GM23338 (cell line): ENCODE measurements around the gene GSX2. TPM values are rescaled to one million over a fixed set of nuclear protein-coding genes. Genes with fewer than 3 reads are reported as not detected.

Source experiments
- ATAC-seq: fragments of 200-7000 bp; cut with Tn5 transposase; 3 replicates; pipeline ENCODE4 v1.9.1; 2020
- DNase-seq: peaks from one replicate; pipeline ENCODE4 v3.0.0-alpha.2; 2015; ENCODE audit warnings: low spot score
- H2AFZ ChIP-seq: fragments of 200-600 bp; sonication (generic); 2 replicates; pipeline ENCODE4 v1.8.0; 2016; ENCODE audit warnings: antibody characterized with exemption, mild to moderate bottlenecking, moderate library complexity
- H3F3A ChIP-seq: fragments of 200-600 bp; sonication (generic); replicated peaks from 2 replicates; pipeline ENCODE4 v1.8.0; 2017; ENCODE audit warnings: antibody characterized with exemption, mixed run types, low read depth
- H3K27ac ChIP-seq: fragments of 200-600 bp; sonication (generic); 2 replicates; pipeline ENCODE4 v1.6.1; 2016; ENCODE audit warnings: low read depth
- H3K27me3 ChIP-seq: fragments of 200-600 bp; sonication (generic); 2 replicates; pipeline ENCODE4 v1.8.0; 2016; ENCODE audit warnings: mild to moderate bottlenecking, mixed run types, moderate library complexity; ENCODE audit not compliant: insufficient read depth
- H3K36me3 ChIP-seq: fragments of 200-600 bp; sonication (generic); 2 replicates; pipeline ENCODE4 v1.8.0; 2016; ENCODE audit warnings: mild to moderate bottlenecking; ENCODE audit not compliant: insufficient read depth
- H3K4me1 ChIP-seq: fragments of 200-600 bp; sonication (generic); 2 replicates; pipeline ENCODE4 v1.8.0; 2016; ENCODE audit warnings: mild to moderate bottlenecking, moderate library complexity; ENCODE audit not compliant: insufficient read depth
- H3K4me2 ChIP-seq: fragments of 200-600 bp; sonication (generic); 2 replicates; pipeline ENCODE4 v1.7.1; 2017; ENCODE audit warnings: mixed run types
- H3K4me3 ChIP-seq: fragments of 200-600 bp; sonication (generic); 2 replicates; pipeline ENCODE4 v1.6.1; 2016; ENCODE audit warnings: mixed run types
- H3K79me2 ChIP-seq: fragments of 200-600 bp; sonication (generic); replicated peaks from 2 replicates; pipeline ENCODE4 v1.8.0; 2017; ENCODE audit warnings: mild to moderate bottlenecking; ENCODE audit not compliant: insufficient read depth
- H3K9me2 ChIP-seq: fragments of 200-600 bp; sonication (generic); 2 replicates; pipeline ENCODE4 v1.8.0; 2017; ENCODE audit not compliant: insufficient read depth
- H4K20me1 ChIP-seq: fragments of 200-600 bp; sonication (generic); replicated peaks from 2 replicates; pipeline ENCODE4 v1.8.0; 2017; ENCODE audit warnings: mild to moderate bottlenecking; ENCODE audit not compliant: insufficient read depth
- H3K27ac Mint-ChIP-seq: 2 replicates; pipeline ENCODE4 v1.8.0; 2020; ENCODE audit warnings: inconsistent platforms, mild to moderate bottlenecking, moderate library complexity, mixed read lengths
- H3K27me3 Mint-ChIP-seq: 3 replicates; pipeline ENCODE4 v1.8.0; 2022; ENCODE audit warnings: low read depth, mild to moderate bottlenecking, moderate library complexity, mixed read lengths, inconsistent platforms; ENCODE audit not compliant: insufficient read depth, poor library complexity
- H3K36me3 Mint-ChIP-seq: 3 replicates; pipeline ENCODE4 v1.8.0; 2021; ENCODE audit warnings: low read depth, mild to moderate bottlenecking, inconsistent platforms, moderate library complexity, mixed read lengths
- H3K4me1 Mint-ChIP-seq: 3 replicates; pipeline ENCODE4 v1.8.0; 2020; ENCODE audit warnings: mild to moderate bottlenecking, inconsistent platforms, mixed read lengths
- H3K4me3 Mint-ChIP-seq: 3 replicates; pipeline ENCODE4 v1.8.0; 2021; ENCODE audit warnings: moderate library complexity, mild to moderate bottlenecking, inconsistent platforms, mixed read lengths
- H3K9me3 Mint-ChIP-seq: 3 replicates; pipeline ENCODE4 v1.8.0; 2020; ENCODE audit warnings: moderate library complexity, mild to moderate bottlenecking, inconsistent platforms, mixed read lengths
- CREB1 ChIP-seq: fragments of 250-450 bp; sonication (Bioruptor Pico); IDR thresholded peaks from 2 replicates; pipeline ENCODE4 v1.5.0; 2020; ENCODE audit warnings: low read depth, mild to moderate bottlenecking, moderate library complexity
- EZH2 ChIP-seq: fragments of 200-600 bp; sonication (generic); IDR thresholded peaks from one replicate; pipeline ENCODE4 v1.8.0; 2017; ENCODE audit warnings: antibody characterized with exemption, mild to moderate bottlenecking, low read depth; ENCODE audit not compliant: unreplicated experiment
- EZH2phosphoT487 ChIP-seq: fragments of 200-600 bp; sonication (generic); IDR thresholded peaks from one replicate; pipeline ENCODE4 v1.8.1; 2018; ENCODE audit warnings: antibody characterized with exemption; ENCODE audit not compliant: unreplicated experiment
- JUNB ChIP-seq: IDR thresholded peaks from one replicate; pipeline ENCODE4 v1.6.1; 2016; ENCODE audit warnings: antibody characterized with exemption; ENCODE audit not compliant: unreplicated experiment
- NANOG ChIP-seq: IDR thresholded peaks from 2 replicates; pipeline ENCODE4 v1.6.1; 2016; ENCODE audit warnings: antibody characterized with exemption, borderline replicate concordance
- POLR2AphosphoS5 ChIP-seq: IDR thresholded peaks from 2 replicates; pipeline ENCODE4 v1.6.1; 2016; ENCODE audit warnings: antibody characterized with exemption, low read depth
- STAT1 ChIP-seq: IDR thresholded peaks from one replicate; pipeline ENCODE4 v1.6.1; 2016; ENCODE audit warnings: antibody characterized with exemption; ENCODE audit not compliant: unreplicated experiment
- ZNF114 ChIP-seq: fragments of 250-450 bp; sonication (Bioruptor Pico); IDR thresholded peaks from 2 replicates; pipeline ENCODE4 v1.5.0; 2020; ENCODE audit warnings: mild to moderate bottlenecking, moderate library complexity
- ZNF331 ChIP-seq: fragments of 250-450 bp; sonication (Bioruptor Pico); IDR thresholded peaks from 2 replicates; pipeline ENCODE4 v1.5.0; 2020; ENCODE audit warnings: low read depth, mild to moderate bottlenecking, moderate library complexity
- polyA plus RNA-seq: library from polyadenylated mRNA; unstranded; fragments of >200 nt; fragmentation: Nextera tagmentation; extraction: Ambion mirVana; gene quantifications from 2 replicates; pipeline ENCODE4 v1.2.1, GENCODE V29; 2016
- total RNA-seq: library from RNA; depleted of rRNA; stranded (reverse); fragments of >200 nt; shearing (Covaris generic); gene quantifications from 2 replicates; pipeline ENCODE4 v1.2.3, GENCODE V29; 2014
- TF ChIP-seq, protein P1 (sequence below): IDR thresholded peaks from one replicate; pipeline ENCODE4 v1.6.1; 2018; ENCODE audit warnings: antibody characterized with exemption; ENCODE audit not compliant: unreplicated experiment
- TF ChIP-seq, protein P2 (sequence below): IDR thresholded peaks from 2 replicates; pipeline ENCODE4 v1.6.1; 2016; ENCODE audit warnings: antibody characterized with exemption
- TF ChIP-seq, protein P3 (sequence below), 2 experiments: fragments of 200-600 bp in 1 of 2; sonication (generic) in 1 of 2; conservative IDR thresholded peaks; 2 replicates each; pipeline versions ENCODE4 v1.5.1 to v1.6.1; 2016 to 2017; ENCODE audit warnings: antibody characterized with exemption in 2 of 2, low read depth in 2 of 2, mild to moderate bottlenecking in 2 of 2, moderate library complexity in 1 of 2

GSX2 gene
- total and polyA plus RNA-seq, 2 experiments from 2014 or later = 0.34 TPM; not detected in 1

- no peak overlapping the region for H3K4me3 Mint-ChIP-seq
- Histone ChIP-seq H3F3A (no peaks in the 10 kb centered on the region), H3K4me2 (no peak overlapping the region), H3K36me3 (no peaks in the 10 kb centered on the region), H3K27me3 (peaks cover 11% of the 10 kb centered on the region; the same call in 1 of the 2 replicates), H2AFZ (no peak overlapping the region), H3K9me2 (no peaks in the 10 kb centered on the region), H3K4me3 (no peak overlapping the region), H3K27ac (no peak overlapping the region), H3K4me1 (no peaks in the 10 kb centered on the region), H3K79me2 (no peaks in the 10 kb centered on the region), H4K20me1 (no peaks in the 10 kb centered on the region)
- ATAC-seq = no peak
- H3K27ac Mint-ChIP-seq = no peak overlapping the region
- TF ChIP-seq STAT1 (no peak), JUNB (no peak), EZH2 (no peak), NANOG (no peak), EZH2phosphoT487 (no peak), ZNF331 (CRISPR knock-in tag) (no peak), POLR2AphosphoS5 (no peak), CREB1 (CRISPR knock-in tag) (no peak), ZNF114 (CRISPR knock-in tag) (no peak)
- TF ChIP-seq, protein P1, sequence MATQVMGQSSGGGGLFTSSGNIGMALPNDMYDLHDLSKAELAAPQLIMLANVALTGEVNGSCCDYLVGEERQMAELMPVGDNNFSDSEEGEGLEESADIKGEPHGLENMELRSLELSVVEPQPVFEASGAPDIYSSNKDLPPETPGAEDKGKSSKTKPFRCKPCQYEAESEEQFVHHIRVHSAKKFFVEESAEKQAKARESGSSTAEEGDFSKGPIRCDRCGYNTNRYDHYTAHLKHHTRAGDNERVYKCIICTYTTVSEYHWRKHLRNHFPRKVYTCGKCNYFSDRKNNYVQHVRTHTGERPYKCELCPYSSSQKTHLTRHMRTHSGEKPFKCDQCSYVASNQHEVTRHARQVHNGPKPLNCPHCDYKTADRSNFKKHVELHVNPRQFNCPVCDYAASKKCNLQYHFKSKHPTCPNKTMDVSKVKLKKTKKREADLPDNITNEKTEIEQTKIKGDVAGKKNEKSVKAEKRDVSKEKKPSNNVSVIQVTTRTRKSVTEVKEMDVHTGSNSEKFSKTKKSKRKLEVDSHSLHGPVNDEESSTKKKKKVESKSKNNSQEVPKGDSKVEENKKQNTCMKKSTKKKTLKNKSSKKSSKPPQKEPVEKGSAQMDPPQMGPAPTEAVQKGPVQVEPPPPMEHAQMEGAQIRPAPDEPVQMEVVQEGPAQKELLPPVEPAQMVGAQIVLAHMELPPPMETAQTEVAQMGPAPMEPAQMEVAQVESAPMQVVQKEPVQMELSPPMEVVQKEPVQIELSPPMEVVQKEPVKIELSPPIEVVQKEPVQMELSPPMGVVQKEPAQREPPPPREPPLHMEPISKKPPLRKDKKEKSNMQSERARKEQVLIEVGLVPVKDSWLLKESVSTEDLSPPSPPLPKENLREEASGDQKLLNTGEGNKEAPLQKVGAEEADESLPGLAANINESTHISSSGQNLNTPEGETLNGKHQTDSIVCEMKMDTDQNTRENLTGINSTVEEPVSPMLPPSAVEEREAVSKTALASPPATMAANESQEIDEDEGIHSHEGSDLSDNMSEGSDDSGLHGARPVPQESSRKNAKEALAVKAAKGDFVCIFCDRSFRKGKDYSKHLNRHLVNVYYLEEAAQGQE = no peak
- TF ChIP-seq, protein P2, sequence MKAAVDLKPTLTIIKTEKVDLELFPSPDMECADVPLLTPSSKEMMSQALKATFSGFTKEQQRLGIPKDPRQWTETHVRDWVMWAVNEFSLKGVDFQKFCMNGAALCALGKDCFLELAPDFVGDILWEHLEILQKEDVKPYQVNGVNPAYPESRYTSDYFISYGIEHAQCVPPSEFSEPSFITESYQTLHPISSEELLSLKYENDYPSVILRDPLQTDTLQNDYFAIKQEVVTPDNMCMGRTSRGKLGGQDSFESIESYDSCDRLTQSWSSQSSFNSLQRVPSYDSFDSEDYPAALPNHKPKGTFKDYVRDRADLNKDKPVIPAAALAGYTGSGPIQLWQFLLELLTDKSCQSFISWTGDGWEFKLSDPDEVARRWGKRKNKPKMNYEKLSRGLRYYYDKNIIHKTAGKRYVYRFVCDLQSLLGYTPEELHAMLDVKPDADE = no peak
- TF ChIP-seq, protein P3, sequence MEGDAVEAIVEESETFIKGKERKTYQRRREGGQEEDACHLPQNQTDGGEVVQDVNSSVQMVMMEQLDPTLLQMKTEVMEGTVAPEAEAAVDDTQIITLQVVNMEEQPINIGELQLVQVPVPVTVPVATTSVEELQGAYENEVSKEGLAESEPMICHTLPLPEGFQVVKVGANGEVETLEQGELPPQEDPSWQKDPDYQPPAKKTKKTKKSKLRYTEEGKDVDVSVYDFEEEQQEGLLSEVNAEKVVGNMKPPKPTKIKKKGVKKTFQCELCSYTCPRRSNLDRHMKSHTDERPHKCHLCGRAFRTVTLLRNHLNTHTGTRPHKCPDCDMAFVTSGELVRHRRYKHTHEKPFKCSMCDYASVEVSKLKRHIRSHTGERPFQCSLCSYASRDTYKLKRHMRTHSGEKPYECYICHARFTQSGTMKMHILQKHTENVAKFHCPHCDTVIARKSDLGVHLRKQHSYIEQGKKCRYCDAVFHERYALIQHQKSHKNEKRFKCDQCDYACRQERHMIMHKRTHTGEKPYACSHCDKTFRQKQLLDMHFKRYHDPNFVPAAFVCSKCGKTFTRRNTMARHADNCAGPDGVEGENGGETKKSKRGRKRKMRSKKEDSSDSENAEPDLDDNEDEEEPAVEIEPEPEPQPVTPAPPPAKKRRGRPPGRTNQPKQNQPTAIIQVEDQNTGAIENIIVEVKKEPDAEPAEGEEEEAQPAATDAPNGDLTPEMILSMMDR (conservative IDR thresholded peaks at IDR 0.05; ENCODE audit: low read depth in 2 of 2) = no peak
- DNase-seq = no peak
- no peaks in the 10 kb centered on the region for H3K9me3 Mint-ChIP-seq
- peaks cover 7% of the 10 kb centered on the region for H3K27me3 Mint-ChIP-seq
- no peaks in the 10 kb centered on the region for H3K4me1 Mint-ChIP-seq
- no peaks in the 10 kb centered on the region for H3K36me3 Mint-ChIP-seq
These were observed 17.8 kb upstream of the GSX2 start for GRCh38 chr4:54082168-54082567.
